Stimulated activated CD4-positive, alpha-beta T cell treated with anti-CD3 and anti-CD28 coated beads, Interleukin-12 subunit alpha, Interleukin-12 subunit beta, amount 100 ng/mL, for 24 hours (primary cell): Measurements from ENCODE around the gene SLC18A3.

Source experiments
- DNase-seq, 2 experiments: peaks; one replicate each; pipeline ENCODE4 v3.0.0-alpha.2; 2020; ENCODE audit warnings: low read depth in 2 of 2

The SLC18A3 gene

DNA sequence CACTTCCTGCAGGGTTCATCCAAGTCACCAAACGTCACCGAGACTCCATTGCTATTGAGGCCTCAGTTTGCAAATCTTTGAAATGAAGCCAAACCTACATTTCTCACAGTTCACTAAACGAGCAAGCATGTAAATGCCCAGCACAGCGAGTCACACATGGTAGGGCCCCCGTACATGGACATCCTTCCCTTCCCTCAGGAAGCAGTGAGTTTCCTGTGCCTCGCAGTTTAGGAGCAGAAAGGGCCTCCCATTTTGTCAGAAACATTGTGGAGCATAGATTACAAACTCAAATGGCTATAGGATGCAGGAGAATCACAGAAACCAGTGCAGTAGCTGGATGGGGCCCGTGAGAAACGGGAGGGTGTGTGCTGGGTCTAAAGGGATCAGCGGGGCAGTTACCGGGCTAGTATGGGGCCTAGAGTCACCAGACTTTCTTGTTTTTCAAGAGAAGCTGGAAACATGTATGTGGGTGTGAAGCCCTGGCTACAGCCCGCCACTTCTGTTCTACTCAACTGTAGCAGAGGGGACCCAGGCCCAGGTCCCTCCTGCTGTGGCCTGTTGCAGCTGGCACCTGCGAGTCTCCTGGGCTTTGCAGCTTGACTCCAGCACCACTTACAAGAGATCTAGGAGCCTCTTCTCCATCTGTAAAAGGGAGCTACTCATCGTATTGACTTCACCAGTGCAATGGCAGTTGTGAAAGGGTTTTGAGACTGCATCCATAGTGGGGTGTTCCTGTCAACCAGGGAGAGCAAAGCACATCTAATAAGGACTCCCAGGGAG, 14.2 kb upstream of the SLC18A3 start:
- no peak for DNase-seq

DNA sequence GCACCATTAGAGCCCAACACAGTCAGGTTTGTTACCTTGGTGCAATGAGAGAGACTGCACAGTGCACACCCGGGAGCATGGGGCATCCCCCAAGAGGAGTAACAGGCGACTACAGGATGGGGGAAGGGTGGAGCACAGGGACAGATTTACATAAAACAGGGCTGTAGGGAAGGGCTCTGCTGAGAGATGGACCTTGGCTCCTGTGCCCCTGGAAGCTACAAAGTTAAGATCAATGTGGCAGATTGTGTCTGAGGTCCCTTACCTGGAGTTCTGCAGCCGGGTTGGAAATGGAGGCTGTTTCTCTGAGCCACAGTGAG, 13.7 kb upstream of the SLC18A3 start:
- DNase-seq: no peak

DNA sequence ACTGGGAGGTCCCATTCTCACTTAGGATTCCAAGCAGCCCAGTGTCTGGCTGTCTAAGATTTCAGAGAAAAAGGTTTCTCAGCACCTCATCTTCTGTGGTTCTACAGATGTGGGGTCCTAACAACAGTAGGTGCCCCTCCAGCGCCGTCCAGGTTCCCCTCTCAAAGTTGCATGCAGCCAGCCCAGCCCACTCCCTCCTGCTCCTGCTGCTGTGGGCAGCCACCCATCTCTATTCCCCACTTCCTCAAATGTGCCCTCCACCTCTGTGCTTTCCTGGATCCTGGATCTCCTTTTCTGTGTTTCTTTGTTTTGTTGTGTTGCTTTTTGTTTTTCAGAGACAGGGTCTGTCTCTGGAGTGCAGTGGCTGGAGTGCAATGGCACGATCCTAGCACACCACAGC, 13.3 kb upstream of the SLC18A3 start:
- DNase-seq: no peak

DNA sequence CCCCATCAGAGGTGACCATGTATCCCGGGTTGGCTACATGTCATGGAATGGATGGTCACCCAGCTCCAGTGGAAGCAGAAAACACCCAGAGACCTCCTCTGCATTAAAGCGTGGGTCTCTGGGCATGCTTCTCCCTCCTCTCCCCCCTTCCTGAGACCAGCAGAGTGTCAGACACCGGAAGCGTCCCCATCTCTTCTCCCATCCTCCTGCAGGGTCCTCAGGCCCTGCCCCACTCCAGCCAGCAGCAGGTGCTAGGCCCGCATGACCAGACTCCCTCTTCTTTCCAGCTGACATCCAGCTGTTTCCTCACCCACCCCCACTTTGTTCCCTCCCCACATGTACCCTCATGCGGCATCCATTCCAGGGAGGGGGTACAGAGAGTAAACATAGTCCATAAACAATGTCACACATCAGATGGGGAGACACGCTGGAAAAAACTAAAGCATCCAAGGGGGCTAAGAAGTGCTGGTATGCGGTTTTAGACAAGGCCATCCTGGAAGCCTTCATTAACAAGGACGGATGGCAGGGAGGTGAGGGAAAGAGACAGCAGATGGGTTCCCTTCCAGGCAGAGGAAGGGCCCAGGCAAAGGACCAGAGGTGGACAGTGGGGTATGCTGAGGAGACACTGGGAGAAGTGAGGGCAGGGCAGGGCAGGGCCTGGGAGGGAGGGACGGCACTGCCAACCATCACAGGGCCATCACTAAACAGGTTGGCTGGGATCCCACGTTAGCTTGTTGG, 12.5 kb upstream of the SLC18A3 start:
- DNase-seq: no peak

DNA sequence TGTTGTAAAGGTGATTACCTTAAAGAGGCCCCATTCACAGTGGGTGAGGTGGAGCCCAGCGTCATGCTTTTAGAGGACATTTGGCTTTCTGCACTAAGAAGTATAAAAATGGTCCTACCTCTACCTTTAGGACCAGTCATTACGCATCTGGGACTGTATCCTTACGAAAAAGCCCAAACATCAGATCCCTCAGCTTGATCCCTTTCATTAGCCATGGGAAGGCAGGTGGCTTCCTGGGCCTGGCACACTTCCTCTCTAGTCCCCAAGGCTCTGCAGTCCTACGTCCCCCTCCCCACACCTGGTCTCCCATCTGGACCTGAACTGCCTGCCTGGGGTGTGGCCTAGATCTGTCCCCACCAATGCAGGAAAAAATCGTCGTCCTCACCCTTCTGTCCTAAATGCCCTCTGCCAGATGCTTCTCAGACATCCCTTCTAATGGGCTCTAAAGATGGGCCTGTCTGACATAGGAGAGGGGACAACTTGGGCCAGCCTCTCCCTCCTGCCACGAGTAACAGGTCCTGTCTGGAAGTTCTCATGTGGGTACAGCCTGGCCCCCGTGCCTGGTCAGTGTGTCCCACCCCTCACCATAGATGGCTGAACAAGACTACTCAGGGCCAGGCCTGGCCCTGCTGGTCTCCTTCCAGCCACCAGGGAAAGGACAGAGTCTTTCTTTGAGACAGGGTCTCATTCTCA, 11.8 kb upstream of the SLC18A3 start:
- DNase-seq: no peak

DNA sequence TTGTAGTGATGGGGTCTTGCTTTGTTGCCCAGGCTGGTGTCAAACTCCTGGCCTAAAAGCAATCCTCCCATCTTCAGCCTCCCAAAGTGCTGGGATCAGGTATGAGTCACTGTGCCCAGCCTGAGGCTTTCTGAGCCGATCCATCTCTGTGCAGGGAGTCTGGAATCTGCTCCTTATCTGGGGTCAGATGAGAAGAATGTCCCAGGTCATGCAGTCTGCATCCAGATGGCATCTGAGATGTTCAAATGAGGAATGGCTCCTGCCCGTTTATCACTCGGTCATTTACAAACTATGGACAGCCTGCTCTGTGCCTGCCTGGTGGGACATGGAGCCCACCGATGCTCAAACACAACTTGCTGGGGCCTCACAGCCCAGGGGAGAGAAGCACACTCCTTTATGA, 11.1 kb upstream of the SLC18A3 start:
- no peak for DNase-seq

DNA sequence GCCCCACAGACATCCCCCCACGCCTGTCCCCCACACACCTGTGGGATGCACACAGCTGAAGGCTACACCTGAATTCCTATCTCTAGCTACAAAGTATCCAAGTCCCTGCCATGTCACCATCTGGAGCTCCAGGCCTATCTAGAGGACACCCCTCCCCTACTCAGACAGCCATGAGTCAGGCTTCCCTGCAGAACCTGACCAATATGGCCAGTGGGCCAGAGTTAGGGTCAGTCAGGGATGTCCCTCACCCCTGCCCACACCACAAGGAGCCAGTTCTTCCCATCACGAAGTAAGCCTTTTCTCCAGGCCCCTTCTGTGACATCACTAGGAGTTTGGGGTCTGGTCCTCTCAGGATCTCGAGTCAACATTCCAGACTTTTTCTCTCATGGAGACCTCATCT, 10.6 kb upstream of the SLC18A3 start:
- no peak for DNase-seq

DNA sequence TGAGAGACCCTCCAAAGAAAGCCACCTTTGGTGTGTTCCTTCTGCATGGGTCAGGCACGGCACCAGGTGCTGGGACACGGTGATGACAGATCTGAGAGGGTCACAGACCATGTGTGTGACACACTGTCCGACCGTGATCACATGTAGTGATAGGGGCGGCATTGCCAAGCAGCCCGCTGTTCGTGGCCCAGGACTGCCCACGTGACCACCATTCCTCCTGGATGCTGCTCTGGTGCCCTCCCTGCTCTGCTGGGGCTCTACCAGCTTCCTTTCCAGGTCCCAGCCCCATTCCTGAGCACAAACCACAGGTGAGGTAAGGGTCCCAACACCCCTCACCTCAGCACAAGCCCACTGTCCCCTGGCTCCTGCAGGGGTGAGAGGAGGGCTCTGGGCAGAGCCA, 10.1 kb upstream of the SLC18A3 start:
- no peak for DNase-seq

DNA sequence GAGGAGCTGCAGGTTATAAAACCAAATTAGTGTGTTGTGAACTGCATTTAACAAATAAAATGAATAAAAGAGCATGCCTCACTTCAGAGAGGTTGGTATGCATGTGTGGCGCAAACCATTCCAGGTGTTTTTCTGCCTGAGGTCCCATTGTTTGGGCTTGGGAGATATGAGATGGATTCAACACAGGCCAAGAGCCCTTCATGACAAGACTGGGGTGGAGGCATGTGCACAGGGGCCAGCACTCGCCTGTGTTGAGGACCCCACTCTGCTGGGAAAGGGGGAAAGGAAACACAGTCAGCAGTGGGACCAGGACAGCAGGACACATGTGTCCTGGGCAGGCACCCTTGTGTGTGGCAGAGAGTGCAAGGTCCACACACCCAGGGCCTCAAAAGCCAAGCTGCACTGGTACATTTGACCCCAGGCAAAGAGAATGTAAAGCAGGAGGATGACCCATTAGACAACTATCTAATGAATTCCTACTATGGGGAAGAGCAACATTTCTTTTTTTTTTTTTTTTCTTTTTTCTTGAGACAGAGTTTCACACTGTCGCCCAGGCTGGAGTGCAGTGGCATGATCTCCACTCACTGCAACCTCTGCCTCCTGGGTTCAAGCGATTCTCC, 9.2 kb upstream of the SLC18A3 start:
- DNase-seq: no peak

DNA sequence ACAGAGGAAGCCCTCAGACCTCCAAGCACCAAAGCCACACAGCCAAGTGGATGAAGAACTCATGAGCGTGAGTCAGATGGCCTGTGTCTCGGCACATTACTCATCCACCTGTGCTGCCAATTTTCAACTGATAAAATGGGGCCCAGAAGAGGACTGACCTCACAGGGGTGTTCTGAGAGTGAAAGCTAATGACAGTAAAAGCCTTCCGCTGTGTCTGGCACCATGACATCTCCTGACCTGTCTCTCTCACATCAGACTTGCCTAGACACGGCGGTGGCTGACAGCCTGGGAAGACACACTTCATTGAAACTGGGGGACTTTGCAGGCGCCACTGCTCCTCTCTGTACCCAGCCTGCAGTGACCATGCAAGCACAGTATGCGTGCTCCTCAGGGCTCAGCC, 8.3 kb upstream of the SLC18A3 start:
- DNase-seq: no peak

DNA sequence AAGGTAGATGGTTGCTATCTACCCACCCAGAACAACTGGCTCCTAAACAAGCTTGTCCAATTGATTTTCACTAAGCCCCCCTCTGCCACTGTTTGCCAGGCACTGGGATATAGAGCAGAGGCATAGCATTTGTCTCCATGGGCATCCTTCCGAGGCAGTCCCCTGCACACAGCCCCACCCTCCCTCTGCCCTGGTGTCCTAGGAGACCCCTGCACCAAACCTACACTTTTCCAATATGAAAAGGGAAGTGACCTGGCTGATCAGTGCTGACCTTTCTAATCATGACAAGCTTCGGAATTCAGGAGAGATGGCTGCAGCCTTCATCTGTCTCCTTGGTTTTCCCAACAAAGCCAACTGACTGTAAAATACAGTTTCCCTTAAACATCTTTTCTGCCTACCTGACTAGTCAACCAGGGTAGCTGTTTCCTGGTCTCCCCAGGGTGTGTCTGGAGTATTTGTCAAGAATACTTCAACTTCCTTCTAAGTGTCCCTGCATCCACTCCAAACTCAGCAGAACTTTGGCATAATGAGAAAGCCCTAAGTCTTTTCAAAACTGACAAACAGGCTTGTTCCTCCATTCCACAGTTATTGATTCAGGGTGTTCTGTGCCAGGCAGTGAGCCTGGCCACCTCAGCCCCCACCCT, 7.6 kb upstream of the SLC18A3 start:
- no peak for DNase-seq

DNA sequence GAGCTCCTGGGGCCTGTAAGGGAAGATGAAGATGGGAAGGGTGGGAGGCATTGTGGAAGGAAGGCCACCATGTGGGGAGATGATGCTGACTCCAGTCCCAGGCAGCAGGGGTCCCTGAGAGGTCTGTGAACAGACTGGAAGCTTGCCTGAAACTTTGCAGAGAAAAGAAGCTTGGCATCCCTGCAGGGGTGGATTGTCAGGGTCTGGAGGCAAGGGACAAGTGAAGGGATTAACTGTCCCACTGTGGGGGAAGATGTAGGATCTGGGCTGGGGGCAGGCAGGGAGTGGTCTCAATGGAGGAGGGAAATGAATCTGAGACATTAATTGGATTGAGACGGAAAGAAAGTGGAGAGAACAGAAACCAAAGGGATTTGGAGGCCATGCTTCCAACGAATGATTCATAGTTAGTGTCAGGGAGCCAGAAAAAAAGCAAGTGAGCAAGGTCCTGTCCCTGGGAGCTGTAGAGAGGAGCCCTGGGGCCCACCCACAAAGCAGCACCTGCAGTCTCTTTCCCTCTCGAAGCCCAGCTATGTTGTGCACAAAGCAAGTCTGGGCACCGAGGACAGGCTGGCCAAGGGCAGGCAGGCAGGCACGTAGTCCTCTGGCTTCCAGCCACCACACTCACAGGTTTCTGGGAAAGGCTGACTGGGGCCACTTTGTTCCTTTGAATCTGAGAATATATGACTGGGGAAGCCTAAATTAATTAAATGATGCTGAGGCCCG, 4.7 kb upstream of the SLC18A3 start:
- DNase-seq: no peak

DNA sequence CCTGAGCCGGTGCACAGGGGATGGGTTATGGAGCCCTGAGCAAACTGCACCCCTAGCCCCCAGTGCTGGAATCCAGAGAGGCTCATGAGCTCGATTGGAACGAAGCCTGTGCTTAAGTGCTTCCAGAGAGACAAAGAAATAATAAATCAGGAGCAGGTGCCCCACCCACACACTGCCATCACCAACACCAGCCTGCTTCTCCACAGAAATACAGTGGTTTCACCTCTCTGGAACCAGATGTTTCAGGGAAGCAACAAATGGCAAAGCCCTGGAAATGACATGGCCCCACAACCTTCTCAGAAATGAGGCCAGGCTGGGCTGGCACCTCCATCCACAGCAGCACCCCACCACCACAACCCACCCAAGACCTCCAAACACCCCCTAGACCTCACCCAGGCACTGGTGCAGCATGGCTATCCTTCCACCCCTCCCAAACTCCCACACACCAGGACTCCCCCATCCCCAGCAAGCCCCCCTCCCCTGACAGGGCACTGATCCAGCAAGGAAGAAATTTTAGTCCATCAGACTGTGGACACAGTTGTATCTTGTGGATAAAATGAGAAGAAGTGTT, 4.1 kb upstream of the SLC18A3 start:
- no peak for DNase-seq

DNA sequence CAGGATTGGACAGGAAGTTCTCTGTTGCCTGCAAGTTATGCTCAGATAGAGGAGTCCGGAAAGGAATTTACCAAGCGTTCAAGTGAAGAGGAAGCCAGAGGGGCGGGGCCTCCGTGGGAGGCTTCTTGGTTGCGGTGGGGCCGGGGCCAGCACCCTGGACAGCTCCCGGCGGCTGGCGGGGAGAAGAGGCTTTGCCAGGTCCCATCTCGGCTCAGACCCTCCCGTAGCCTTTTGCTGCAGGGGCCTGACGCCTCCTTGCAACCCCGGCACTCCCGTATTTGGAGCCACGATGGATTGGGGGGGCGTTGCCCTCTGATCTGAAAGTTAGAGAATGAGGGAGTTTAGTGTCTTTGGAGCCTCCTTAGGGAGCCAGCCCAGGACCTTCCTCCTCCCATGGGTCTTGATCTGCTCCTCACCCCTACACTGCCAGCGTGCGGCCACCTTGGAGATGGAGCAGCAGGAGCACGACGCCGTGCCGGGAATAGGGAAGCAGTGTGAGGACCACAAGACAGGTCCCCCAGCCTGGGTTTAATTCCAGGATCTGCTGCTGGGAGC, 3.1 kb upstream of the SLC18A3 start:
- peak; percentile 18 to 54 for DNase-seq

DNA sequence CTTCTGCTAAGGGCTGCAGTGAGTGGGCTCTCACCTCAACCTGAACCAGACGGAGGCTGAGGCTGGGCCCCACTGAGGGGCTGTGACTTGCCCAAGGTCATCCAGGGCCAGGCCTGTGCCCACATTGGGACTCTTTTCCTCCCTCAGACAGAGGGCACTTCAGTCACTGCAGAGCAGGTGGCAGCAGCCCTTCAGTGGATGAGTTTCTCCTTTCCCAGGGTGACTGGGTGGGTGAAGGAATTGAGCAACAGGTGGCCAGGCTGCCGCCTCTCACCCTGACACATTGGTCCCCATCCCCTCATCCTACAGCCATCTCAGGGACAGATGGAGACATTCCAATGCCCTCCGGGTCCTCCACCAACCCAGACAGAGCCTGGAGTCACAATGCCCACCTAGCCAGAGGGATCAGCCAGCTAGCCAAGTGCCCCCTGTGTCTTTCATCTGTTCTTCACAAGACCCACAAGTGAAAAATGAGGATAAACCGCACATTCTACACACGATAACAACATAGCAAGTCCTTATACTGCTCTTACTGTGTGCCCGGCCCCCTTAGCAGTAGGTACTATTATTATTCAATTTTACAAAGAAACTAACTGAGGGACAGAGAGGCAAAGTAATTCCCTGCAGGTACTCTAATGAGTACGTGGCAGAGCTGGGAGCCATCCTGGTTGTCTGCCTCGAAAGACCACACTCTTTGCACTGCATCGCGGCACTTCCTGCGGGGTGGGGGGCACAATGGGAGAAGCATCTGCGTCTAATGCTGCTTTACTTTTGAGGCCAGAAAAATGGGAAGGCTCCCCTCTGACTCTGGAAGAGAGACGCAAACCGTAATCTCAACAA, 1.7 kb upstream of the SLC18A3 start:
- DNase-seq: no peak

DNA sequence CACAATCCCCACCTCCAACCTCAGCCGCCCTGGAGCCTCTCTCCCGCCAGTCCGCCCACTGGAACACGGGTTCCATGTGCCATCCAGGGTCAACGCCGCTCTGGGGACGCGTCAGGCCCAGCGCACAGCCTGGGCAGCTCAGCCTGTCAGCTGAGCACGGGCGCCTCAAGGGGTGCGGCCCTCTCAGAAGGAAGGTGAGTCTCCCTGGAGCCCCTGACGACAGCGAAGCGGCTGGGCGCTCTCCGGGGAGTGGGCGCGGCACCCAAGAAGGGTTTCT, 1.2 kb upstream of the SLC18A3 start:
- no peak for DNase-seq

DNA sequence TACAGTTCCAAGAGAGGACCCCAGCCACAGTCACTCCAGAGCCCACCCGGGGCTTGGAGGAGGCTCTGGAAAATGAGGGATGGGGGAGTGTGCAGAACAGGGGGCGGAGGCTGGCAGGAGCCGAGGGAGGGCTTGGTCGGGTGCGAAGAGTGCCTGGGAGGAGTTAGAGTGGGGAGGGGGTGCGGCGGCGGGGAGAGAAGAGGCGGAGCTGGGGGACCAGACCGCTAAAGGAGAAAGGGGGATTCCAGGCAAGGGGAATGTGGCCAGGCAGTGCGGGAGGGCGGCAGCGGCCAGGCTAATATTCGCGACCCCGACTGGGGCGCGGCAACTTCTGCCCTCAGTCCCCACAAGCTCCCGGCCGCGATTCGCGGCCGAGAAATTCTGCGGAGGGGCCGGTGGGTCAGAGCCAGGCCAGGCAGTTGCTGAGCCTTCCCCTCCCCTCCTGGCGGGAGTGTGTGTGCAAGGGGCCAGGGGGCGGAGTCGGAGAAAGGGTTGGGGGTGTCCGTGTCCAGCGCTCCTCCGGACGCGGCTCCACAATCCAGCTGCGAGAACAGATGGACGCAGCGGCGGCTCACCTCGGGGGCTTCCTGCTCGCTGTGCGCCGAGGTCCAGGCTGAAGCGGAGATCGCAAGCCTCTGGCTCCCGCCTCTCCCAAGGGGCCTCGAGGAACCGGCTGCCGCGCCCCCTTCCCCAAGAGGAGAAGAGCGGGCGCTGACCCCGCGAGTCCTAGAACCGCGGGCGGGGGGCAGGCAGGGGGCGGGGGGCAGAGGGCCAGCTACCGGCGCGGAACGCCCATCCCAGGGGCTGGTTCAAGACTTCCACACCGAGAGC, 612 bp upstream of the SLC18A3 start:
- DNase-seq: no peak

DNA sequence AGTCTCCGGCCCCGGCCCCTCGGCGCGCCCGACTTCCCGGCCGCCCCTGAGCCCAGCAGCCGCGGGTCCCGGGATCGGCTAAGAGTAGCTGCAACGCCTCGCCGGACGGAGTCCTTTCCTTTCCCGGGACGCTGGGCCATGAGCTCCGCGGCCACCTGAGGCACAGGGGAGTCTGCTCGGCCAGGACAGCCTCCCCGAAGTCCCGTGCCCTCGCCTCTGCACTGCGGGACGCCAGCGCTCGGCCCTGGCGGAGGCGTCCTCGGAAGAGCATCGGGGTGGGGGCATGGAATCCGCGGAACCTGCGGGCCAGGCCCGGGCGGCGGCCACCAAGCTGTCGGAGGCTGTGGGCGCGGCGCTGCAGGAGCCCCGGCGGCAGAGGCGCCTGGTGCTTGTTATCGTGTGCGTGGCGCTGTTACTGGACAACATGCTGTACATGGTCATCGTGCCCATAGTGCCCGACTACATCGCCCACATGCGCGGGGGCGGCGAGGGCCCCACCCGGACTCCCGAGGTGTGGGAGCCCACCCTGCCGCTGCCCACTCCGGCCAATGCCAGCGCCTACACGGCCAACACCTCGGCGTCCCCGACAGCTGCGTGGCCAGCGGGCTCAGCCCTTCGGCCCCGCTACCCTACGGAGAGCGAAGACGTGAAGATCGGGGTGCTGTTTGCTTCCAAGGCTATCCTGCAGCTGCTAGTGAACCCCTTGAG, 502 bp downstream of the SLC18A3 start:
- DNase-seq: no peak
